Body of pancreas (tissue), 4 donors: ENCODE measurements around the gene RHBDF1. TPM values are rescaled to one million over a fixed set of nuclear protein-coding genes. Genes with fewer than 3 reads are reported as not detected.
A peak's percentile ranks its signal among the peaks of the same experiment; 100 is the strongest.

ENCODE experiments used
- ATAC-seq: fragments of 150-250 bp; one replicate; pipeline ENCODE4 v1.9.1; 2016
- DNase-seq, 4 donors: peaks; one replicate each; pipeline ENCODE4 v3.0.0-alpha.2; 2019
- H3K27ac ChIP-seq, 4 donors: fragments of 200-600 bp; sonication (generic); 1 replicate in 3 of 4; 2 replicates in 1 of 4; pipeline versions ENCODE4 v1.5.1 to v1.6.1; 2016 to 2019; ENCODE audit warnings: mild to moderate bottlenecking in 1 of 4, mixed read lengths in 1 of 4, moderate library complexity in 1 of 4
- H3K27me3 ChIP-seq, 2 donors: fragments of 200-600 bp; sonication (generic); one replicate each; pipeline ENCODE4 v1.6.0; 2016; ENCODE audit warnings: mild to moderate bottlenecking in 1 of 2
- H3K36me3 ChIP-seq, 2 donors: fragments of 200-600 bp; sonication (generic); replicated peaks in 1 of 2; 2 replicates each; pipeline ENCODE4 v1.5.1; 2016; ENCODE audit warnings: low read depth in 2 of 2; ENCODE audit not compliant: insufficient read depth in 1 of 2
- H3K4me1 ChIP-seq: fragments of 200-600 bp; sonication (generic); one replicate; pipeline ENCODE4 v1.6.0; 2016
- H3K4me3 ChIP-seq, 2 donors: fragments of 200-600 bp; sonication (generic); 1 replicate in 1 of 2; 2 replicates in 1 of 2; pipeline ENCODE4 v1.5.1; 2016 to 2019
- H3K9me3 ChIP-seq, 3 donors: fragments of 200-600 bp; sonication (generic); 1 replicate in 2 of 3; 2 replicates in 1 of 3; pipeline ENCODE4 v1.5.1; 2016
- POLR2A ChIP-seq, 3 donors: fragments of 450-650 bp; IDR thresholded peaks; one replicate each; pipeline ENCODE4 v1.6.1; 2016; ENCODE audit warnings: antibody characterized with exemption in 3 of 3, mild to moderate bottlenecking in 2 of 3
- WGBS, 2 donors: methylation state at CpG; one replicate each; pipeline ENCODE4 v1.1.5; 2017; 5-methylcytosine and 5-hydroxymethylcytosine counted together
- intact Hi-C: fragments of 100-400 bp; cut with DNase I; formaldehyde crosslinking; loops from one replicate; pipeline ENCODE4 v1.15.1; 2023
- total RNA-seq, 2 donors: library from RNA; depleted of rRNA; stranded (reverse); fragments of >200 nt; gene quantifications; one replicate each; pipeline ENCODE4 v1.1.0, GENCODE V29; 2016
- TF ChIP-seq, protein P1 (sequence below), 7 experiments: fragments of 450-650 bp in 4 of 7; fragments of 200-600 bp in 3 of 7; sonication (generic) in 3 of 7; IDR thresholded peaks; one replicate each; pipeline ENCODE4 v1.5.1; 2016 to 2019; ENCODE audit warnings: antibody characterized with exemption in 7 of 7

Gene RHBDF1
- total RNA-seq, 2 donors from 2014 or later, result 16.3 to 27.7 TPM

GRCh38 chr16:112153-112840, 39.9 kb upstream of the RHBDF1 start:
- no peak for ATAC-seq
- WGBS, 2 donors, result 90 to 92% methylated on average over 12 to 20 of the region's 21 CpGs
- Histone ChIP-seq H3K27ac (no peak overlapping the region), H3K36me3 (peaks cover 0 to 4% of the 10 kb centered on the region in 2 donors), H3K4me3 (no peak overlapping the region), H3K9me3 (no peaks in the 10 kb centered on the region), H3K4me1 (no peaks in the 10 kb centered on the region), H3K27me3 (no peaks in the 10 kb centered on the region)
- intact Hi-C loops, result no loop called here
- DNase-seq, result no peak
- TF ChIP-seq, protein P1, sequence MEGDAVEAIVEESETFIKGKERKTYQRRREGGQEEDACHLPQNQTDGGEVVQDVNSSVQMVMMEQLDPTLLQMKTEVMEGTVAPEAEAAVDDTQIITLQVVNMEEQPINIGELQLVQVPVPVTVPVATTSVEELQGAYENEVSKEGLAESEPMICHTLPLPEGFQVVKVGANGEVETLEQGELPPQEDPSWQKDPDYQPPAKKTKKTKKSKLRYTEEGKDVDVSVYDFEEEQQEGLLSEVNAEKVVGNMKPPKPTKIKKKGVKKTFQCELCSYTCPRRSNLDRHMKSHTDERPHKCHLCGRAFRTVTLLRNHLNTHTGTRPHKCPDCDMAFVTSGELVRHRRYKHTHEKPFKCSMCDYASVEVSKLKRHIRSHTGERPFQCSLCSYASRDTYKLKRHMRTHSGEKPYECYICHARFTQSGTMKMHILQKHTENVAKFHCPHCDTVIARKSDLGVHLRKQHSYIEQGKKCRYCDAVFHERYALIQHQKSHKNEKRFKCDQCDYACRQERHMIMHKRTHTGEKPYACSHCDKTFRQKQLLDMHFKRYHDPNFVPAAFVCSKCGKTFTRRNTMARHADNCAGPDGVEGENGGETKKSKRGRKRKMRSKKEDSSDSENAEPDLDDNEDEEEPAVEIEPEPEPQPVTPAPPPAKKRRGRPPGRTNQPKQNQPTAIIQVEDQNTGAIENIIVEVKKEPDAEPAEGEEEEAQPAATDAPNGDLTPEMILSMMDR (IDR thresholded peaks at IDR 0.05), result no peak
- TF ChIP-seq POLR2A (IDR thresholded peaks at IDR 0.05), result no peak

DNA sequence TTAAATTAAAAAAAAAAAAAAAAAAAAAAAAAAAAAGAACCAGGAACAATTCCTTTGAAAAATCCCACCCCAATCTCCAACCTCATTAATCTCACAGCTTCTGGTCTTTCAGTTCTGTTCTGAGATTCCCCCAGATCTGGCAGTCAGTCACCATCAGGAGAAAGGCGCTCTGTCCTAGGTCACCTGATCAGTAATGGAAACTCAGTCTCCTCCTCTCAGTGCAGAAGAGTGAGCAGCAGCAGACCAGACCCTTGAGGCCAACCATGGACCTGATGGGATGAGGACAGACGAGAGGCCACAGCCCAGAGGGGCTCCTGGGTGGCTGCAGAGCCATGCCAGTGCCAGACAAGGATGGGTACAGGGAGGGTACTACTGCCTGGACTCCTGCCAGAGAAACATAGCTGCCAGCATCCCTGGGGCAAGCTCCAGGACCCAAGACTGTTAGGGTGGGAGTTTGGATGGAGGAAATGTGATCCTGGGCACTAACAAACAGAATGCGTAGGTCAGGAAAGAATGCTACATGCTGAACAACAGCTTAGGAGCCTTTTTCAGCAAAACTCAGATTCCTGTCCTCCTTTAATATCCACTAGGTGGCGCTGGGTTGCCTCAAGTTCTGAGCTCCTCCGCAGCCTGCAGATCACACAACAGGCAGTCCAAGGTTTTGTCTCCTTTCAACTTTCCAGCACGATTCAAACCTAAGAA, 34.3 kb upstream of the RHBDF1 start:
- H3K4me1 ChIP-seq, result peaks cover 12% of the 10 kb centered on the region
- peak; percentile 80 for ATAC-seq
- peak; percentile 57 to 80 (median 74) for DNase-seq
- H3K4me3 ChIP-seq, result no peak overlapping the region
- TF ChIP-seq POLR2A (IDR thresholded peaks at IDR 0.05), result no peak
- TF ChIP-seq, protein P1 (IDR thresholded peaks at IDR 0.05), result peak; percentile 73 to 83 (median 79)
- intact Hi-C loops, result loop anchor here (5.0 kb wide), 1 partner anchor 256 kb away; no protein-coding TSS in a partner anchor
- WGBS, 2 donors, result 24 to 29% methylated on average over 6 of the region's 6 CpGs
- no peaks in the 10 kb centered on the region for H3K27me3 ChIP-seq
- peaks cover 0 to 2% of the 10 kb centered on the region in 2 donors for H3K36me3 ChIP-seq
- no peak overlapping the region for H3K27ac ChIP-seq
- no peaks in the 10 kb centered on the region for H3K9me3 ChIP-seq

- Histone ChIP-seq H3K4me1 (peaks cover 12% of the 10 kb centered on the region), H3K4me3 (no peak overlapping the region), H3K27me3 (no peaks in the 10 kb centered on the region), H3K36me3 (peaks cover 0 to 2% of the 10 kb centered on the region in 2 donors), H3K27ac (no peak overlapping the region), H3K9me3 (no peaks in the 10 kb centered on the region)
- intact Hi-C loops, result loop anchor here (5.0 kb wide), 1 partner anchor 257 kb away; no protein-coding TSS in a partner anchor
- WGBS, 2 donors, result 92 to 96% methylated on average over 6 of the region's 6 CpGs
- TF ChIP-seq, protein P1 (IDR thresholded peaks at IDR 0.05), result no peak
- no peak for TF ChIP-seq POLR2A (IDR thresholded peaks at IDR 0.05)
- ATAC-seq (no peak), DNase-seq (no peak)
These were observed 33.1 kb upstream of the RHBDF1 start for GRCh38 chr16:105521-105920.

GRCh38 chr16:104928-105327, 32.5 kb upstream of the RHBDF1 start:
- intact Hi-C loops, result loop anchor here (5.0 kb wide), 1 partner anchor 257 kb away; no protein-coding TSS in a partner anchor
- Histone ChIP-seq H3K27me3 (no peaks in the 10 kb centered on the region), H3K4me3 (no peak overlapping the region), H3K27ac (no peak overlapping the region), H3K4me1 (peaks cover 12% of the 10 kb centered on the region), H3K36me3 (no peaks in the 10 kb centered on the region), H3K9me3 (no peaks in the 10 kb centered on the region)
- WGBS, 2 donors, result 88 to 100% methylated on average over 3 of the region's 3 CpGs
- no peak for ATAC-seq
- no peak for TF ChIP-seq POLR2A (IDR thresholded peaks at IDR 0.05)
- TF ChIP-seq, protein P1 (IDR thresholded peaks at IDR 0.05), result no peak
- DNase-seq, result no peak
